DMS114 treated with DMSO at 0.1 percent for 48 hours (cell line): ENCODE results near the gene TCF21.
"Not testable (repeated sequence)": the region's sequence is repeated elsewhere in the genome, so short reads cannot be mapped to it uniquely, and the experiment has no call there.

Experiments
- DNase-seq: peaks from one replicate; lab custom pipeline; 2025; ENCODE audit not compliant: unreplicated experiment; lab: John Stamatoyannopoulos, UW

Gene TCF21

DNA sequence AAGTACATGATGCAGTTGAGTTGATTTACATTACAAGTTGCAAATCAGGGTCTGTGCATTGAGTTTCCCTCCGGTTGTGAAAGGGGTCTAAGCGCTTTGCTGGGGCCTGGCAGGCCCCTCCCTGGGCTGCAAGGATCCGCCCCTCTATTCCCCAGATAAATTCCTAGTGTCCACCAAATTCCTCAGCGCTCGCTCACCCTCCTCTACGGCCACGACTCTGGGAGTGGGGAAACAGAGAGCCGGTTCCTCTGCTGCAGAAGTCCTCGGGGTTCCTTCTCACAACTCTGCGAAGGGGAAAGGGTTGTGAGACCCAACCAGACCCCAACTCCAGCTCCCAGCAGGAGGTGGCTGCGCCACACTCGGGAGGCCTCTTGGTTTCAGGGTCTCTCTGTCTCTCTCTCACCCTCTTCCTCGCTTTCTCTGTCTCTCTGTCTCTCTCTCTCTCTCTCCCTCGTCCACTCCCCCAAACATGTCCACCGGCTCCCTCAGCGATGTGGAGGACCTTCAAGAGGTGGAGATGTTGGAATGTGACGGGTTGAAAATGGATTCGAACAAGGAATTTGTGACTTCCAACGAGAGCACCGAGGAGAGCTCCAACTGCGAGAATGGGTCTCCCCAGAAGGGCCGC is at the start of gene TCF21:
TCF21 (plus strand) TSS at position 185 of the 628 bp plus-strand sequence; CDS start at position 470, 285 bp downstream.
- no peak for DNase-seq

DNA sequence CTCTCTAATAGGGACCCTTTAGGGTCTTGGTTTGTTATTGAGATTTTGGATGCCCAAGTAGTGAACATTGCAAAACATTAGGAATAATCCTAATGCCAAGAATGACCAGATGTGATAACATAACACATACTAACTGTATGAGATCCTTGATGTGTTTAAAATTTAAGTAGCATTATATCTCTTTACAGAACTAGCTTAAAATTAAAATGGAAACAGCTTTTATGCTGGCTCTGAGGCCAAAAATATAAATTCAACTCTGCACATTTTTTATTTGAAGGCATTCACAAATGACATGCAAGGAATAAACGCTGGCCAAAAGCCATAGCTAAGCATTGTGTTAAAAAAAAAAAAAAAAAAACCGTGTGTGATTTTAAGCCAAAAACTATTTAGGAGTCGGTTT is 47.7 kb upstream of the TCF21 start:
- DNase-seq: no peak

DNA sequence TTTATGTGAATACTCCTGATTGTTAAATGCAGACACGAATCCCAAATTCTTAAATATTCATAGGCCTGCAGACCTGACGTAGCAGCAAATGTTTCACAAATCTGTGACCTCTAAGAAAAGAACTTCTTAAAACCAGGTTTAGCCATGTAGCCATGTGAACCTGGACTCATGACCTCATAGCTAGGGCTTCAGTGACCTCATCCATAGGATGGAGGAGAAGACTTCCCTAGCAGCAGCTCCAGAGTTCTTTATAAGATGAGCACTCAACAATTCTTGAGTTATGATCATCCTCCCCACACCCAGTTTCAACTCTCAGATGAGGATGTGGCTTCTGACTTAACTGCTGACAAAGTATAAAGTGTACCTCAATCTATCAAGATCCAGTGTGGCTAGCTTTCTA is 45.8 kb upstream of the TCF21 start:
- DNase-seq: no peak

DNA sequence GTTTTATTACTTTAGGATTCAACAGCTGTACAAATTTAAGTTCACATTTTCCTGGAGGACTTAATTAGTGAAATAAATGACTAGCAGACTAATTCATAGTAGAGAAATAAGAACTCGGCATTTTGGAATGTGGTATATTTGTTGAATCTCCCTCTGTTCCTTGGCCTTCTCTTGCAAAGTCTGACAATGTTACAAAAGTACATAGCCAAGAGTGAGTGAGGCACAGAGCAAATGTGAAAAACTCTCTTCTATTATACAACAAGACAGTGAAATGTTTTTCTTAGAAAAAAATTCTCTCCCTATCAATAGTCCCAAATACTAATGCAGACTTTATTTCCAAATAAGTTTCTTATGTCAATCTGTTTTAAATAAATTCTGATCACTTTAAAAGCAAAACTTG is 44.2 kb upstream of the TCF21 start:
- DNase-seq: no peak

DNA sequence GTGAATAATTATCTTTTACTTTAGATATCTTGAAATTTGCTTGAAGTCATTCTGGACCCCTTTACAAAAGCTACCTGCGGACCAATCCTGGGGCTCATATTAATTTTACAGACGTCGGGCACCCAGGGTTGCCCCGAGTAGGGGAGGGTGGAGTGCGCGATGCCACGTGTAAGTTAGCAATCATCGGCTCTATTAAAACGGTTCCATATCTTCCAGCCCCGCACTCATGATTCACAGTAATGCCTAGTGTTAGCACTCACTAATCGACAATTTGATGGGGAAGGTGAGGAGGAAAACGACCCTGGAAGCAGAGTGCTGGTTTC is 34.9 kb upstream of the TCF21 start:
- no peak for DNase-seq

DNA sequence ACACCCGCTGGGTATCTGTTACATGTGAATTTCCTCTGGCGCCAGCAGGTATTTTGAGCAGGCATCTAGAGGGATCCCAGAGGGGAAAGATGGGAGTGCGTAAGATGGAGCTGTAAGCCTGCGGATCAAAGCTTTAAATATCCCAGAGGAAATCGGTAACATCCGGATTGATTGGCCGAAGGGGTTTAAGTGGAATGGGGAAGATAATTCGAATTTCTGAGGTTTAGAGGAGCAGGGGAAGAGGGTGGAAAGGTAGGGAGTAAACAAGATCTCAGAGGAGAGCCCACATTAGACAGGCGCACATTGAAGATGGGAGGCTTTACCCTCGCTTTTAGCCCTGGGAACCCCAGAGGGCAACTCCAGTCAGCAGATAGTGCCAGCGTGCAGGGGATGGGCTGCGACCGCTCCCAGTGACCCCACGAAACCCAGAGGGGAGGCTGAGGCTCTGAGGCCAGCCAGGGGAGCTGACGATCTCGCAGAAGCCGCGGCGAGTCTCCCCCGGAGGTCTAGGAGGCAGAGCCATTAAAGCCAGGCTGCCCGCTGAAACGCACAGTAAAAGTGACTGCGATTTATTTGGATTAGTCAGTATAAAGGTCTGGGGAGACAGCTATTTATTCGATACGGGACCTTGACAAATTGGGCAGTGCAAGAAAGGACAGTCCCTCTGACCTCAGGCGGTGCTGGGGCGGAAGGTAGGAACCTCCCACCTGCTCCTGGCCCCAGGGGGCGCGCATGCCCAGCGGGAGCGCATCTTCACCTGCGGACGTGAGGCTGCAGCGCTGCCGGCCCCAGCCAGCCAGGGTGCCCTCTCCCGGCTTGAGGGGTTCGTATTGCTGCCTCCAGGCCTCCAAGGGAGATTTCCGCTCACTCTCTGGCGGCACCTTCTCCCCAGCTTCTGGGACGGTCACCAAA is 34.3 kb upstream of the TCF21 start:
- no peak for DNase-seq

DNA sequence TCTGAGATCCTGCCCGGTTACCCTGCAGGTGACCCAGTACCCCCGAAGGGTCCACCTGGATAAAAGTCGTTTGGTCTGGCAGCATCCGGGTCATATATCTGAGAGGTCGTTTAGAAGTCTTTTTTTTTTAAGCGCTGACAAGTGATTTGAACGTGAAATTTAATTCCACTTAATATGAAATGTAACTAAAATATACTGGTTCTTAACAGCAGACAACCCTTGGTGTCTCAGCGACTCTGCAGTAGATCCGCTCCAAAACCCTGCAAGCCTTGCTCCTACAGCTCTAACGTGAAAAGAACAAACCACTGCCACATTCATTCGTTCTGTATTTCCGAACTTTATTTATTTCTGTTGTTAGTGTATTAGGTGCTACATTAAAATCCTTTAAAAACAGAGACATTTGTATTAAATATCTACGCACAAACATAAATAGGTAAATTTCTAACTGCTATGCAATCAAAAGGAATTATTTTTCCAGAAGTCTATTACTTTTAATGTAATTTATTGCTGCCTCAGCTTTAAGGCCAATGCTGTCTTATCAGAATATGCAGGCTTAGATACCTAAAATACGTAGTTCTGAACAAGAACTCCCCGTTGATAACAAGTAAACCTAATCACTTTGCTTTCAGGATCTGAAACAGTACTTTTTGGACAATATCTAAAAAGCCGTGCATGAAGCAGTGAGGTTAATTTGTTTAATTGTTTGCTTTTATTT is 33.5 kb upstream of the TCF21 start:
- no peak for DNase-seq

DNA sequence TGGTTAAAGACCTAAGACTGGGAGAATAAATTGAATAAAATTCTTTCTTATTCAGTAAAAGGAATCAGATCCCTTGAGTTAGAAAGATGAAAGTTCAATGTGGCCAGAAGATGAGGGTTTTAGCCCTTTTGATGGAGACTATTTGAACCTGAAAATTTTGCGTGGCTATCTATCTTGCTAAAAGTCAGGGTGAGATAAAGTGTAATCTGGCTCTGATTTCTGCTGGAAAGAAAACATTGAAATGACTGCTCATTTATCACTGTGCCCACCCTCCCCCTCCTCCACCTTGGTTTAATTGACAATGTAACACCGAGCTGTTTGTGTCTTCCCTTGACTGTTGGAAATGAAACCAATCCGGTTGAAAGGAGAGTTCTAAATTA is 32.9 kb upstream of the TCF21 start:
- DNase-seq: no peak

DNA sequence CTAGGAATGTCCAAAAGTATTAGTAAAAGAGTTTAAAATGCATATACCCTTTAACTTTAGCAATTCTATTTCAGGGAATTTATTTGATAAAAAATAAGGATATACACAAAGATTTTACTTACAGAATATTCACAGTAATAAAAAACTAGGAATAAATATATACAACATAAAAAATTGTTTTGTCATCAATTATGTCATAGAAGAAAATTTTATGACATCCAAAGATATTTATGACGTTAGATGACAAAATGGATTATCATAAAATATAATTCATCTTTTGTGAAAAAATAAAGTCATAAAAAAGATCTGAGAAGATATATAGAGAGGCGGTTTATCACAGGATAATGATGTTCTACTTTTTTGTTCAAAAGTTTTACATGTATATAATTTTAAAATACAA is 32.0 kb upstream of the TCF21 start:
- no peak for DNase-seq

DNA sequence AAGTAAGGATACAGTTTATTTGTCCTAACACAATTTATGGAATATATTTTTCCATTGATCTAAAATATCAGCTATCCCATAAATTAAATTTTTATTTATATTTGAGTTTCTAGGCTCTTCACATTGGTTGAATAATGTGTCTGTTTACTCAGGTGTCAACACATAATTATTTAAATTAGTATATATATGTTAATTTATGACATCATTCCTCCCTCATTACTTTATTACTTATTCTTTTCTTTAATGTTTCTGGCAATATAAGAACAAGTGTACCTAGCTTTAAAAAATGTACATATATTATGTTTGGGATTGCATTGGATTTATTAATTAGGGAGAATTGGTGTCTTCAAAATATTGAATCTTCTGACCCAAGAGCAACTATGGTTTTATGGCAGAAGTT is 31.2 kb upstream of the TCF21 start:
- DNase-seq: no peak

DNA sequence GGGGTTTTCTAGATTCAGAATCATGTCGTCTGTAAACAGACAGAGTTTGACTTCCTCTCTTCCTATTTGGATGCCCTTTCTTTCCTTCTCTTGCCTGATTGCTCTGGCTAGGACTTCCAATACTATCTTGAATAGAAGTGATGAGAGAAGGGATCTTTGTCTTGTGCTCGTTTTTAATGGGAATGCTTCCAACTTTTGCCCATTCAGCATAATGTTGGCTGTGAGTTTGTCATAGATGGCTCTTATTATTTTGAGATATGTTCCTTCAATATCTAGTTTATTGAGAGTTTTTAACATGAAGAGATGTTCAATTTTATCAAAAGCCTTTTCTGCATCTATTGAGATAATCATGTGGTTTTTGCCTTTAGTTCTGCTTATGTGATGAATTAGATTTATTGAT is 27.6 kb upstream of the TCF21 start:
- DNase-seq: not testable (repeated sequence)

DNA sequence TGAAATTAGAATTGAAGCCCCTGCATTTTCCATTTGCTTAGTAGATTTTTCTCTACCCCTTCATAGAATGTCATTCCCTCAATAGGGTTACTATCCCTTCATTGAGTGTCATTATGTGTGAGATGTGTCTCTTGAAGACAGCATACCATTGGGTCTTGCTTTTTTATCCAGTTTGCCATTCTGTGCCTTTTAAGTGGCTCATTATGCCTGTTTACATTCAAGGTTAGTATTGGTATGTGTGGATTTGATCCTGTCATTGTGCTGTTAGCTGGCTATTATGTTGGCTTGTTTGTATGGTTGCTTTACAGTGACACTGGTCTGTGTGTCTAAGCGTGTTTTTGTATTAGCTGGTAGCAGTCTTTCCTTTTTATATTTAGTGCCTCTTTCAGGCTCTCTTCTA is 25.7 kb upstream of the TCF21 start:
- no peak for DNase-seq

DNA sequence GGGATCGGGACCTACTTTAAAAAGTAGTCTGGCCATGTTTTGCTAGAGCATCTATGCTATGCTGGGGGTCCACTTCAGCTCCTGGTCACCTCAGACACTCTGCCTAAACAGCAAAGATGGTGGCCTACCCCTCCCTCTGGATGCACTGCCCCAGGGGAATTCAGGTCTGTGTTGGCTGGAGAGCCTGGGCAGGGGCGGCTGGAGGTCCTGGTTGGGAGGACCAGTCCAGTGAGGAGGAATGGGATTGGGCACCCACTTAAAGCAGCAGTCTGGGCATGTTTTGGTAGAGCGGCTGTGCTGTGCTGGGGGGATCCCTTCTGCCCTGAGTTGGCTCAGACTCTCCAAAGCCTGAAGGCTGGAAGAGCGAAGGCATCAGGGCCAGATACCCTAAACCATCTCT is 23.2 kb upstream of the TCF21 start:
- DNase-seq: no peak

DNA sequence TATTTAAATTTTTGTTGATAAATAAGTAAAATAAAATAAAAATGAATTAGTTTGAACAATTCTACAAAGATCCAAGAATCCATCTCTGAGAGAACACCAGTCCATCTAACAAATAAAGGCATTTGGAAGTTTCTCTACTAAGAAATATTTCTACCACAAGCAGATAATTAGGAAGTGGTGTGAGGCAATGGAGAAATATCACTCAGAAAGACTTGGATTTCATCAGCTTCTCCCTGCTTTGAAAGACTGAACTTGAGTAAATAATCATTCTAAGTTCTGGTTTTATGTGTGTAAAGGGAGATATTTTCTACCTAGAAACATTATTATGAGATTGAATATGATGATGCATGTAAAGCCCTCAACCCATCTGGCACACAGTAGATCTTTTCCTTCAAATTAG is 17.8 kb upstream of the TCF21 start:
- no peak for DNase-seq

DNA sequence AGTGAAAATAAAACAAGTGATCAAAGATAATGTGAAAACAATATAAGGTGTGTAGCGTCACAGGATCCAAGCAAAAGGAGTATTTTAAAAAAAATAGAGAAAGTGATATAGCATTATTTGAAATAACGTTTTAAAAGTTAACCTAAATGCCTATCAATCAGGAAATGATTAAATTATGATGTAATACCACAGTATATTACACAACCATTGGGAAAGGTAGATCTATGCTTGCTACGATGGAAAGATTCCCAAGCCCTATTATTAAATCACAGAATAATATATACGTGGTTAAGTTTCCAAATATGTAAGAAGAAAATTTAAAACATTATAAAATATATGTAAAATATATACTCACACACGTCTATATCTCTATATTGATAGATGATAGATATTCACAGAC is 15.4 kb upstream of the TCF21 start:
- DNase-seq: no peak

DNA sequence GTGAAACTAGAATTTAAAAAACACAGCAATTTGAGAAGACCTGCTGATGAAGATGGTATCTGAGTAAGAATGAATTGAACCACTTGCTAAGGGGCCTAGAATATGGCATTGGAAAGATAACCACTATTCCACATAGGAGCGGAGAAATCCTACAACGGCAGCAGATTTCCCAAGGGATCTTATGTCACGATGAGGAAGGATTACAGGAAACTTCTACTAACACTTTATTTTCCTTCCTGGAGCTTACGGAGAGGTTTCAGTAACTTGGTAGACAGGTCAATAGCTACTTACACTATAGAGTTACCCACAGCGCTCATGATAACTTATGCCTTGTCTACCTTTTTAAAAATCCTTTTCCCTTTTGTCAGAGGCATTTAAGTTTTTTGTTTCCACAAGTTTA is 11.8 kb upstream of the TCF21 start:
- DNase-seq: no peak

DNA sequence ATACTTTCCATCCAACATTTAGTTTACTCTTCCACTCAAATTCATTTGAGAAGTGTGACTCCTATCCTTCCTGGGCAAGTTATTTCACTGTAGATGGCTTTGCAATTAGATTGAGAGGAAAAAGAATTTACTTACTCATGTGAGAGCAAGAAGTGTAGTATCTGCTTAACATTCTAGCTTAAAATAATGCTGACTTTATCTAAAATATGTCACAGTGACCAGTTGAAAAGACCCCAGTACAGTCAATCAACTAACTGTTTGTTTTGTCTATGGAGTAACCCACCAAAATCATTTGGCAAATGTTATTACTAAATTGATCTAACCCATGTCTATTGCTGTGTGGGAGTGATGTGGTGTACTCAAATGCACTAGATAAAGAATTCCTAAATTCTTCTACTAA is 8.9 kb upstream of the TCF21 start:
- DNase-seq: no peak

DNA sequence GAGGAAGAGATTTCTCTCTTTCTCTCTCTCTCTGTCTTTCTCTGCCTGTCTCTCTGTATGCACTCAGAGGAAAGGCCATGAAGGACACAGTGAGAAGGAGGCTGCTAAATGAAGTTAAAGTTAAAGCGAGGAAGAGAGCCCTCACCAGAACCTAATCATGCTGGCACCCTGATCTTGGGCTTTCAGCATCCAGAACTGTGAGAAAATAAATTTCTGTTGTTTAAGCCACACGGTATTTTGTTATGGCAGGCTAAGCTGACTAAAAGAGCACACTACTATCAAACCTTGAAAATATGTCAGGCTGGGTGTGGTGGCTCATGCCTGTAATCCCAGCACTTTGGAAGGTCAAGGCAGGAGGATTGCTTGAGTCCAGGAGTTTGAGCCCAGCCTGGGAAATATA is 8.0 kb upstream of the TCF21 start:
- no peak for DNase-seq

DNA sequence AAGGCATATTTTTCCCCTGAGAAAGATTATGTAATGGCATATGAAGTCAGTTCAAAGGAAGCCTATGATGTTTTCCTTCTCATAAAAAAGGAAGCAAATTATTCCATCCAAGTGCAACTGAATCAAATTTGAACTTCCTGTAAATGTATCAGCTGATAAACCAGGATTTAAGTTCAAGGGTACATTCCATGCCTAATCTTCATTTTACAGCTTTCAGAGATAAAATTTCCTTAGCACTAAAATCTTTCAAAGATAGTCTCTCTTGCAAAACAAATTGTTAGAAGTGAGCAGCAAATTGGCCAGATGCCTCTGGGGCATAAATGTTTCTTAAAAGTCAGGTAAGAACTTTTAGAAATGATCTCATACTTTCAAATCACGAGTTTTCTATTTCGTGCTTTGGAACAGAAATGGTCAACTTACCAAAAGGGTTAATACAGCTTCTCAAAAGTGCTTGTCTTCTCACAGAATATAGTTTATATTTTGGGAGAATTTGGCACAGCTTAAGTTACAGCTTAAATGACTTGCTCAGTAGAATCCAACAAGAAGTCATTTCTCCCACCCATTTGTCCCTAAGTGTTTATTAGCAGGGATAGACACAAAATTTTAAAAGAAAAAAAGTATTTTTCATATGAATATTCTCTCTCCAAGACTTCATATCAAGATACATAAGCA is 2.7 kb upstream of the TCF21 start:
- no peak for DNase-seq

DNA sequence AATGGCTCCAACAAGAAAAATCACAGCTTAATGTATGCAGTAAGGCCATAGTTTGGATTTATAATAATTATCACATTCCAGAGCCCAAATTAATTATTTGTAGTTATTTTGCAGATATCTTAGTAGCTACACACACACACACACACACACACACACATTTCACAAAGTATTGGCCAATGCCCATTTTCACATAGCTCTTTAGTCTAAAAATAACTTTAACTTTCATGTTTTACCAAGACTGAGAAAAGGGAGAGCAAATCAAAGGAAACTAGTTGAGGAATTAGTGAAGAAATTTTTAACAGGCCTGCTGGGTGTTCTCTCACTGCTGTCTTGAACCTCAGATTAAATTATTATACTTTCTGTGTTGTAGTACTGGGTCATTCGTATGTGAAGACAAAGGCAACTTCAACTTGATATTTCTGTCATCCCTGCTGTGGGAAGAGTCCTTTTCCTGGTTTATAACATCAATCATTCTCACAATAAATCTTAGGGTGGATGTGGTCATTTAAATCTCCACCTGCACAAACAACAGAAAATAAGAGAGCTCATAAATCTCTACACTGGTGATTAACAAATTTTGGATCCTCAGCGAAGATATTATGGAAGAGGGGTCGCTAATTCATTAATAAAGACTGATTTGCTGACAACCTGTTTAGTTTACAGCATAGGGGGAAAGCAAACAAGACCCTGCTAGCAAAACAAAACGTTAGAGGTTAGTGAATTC is 1.6 kb upstream of the TCF21 start:
- no peak for DNase-seq

DNA sequence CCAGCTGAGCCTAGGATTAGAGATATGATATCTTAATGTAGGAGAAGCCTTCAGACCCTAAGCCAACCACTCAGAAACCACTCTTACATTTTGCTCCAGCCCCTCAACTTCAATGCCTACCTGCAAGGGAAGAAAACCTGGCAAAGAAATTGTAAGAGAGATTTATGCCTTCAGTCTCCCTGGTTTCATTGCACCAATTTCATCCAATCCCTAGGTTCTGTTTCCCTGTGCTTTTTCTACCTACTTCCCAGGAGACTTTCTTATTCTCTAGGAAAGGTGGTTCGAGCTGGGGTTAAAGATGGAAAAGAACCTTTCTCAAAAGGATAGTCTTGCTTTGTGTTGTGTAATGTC is 1.1 kb upstream of the TCF21 start:
- DNase-seq: no peak
